GM23338 (cell line): Measurements from ENCODE around the gene ITPR2. TPM values are rescaled to one million over a fixed set of nuclear protein-coding genes. Genes with fewer than 3 reads are reported as not detected.
A peak's percentile ranks its signal among the peaks of the same experiment; 100 is the strongest.

Experiments
- ATAC-seq: fragments of 200-7000 bp; cut with Tn5 transposase; 3 replicates; pipeline ENCODE4 v1.9.1; 2020
- DNase-seq: peaks from one replicate; pipeline ENCODE4 v3.0.0-alpha.2; 2015; ENCODE audit warnings: low spot score
- H2AFZ ChIP-seq: fragments of 200-600 bp; sonication (generic); 2 replicates; pipeline ENCODE4 v1.8.0; 2016; ENCODE audit warnings: antibody characterized with exemption, mild to moderate bottlenecking, moderate library complexity
- H3F3A ChIP-seq: fragments of 200-600 bp; sonication (generic); replicated peaks from 2 replicates; pipeline ENCODE4 v1.8.0; 2017; ENCODE audit warnings: antibody characterized with exemption, mixed run types, low read depth
- H3K27ac ChIP-seq: fragments of 200-600 bp; sonication (generic); 2 replicates; pipeline ENCODE4 v1.6.1; 2016; ENCODE audit warnings: low read depth
- H3K27me3 ChIP-seq: fragments of 200-600 bp; sonication (generic); 2 replicates; pipeline ENCODE4 v1.8.0; 2016; ENCODE audit warnings: mild to moderate bottlenecking, mixed run types, moderate library complexity; ENCODE audit not compliant: insufficient read depth
- H3K36me3 ChIP-seq: fragments of 200-600 bp; sonication (generic); 2 replicates; pipeline ENCODE4 v1.8.0; 2016; ENCODE audit warnings: mild to moderate bottlenecking; ENCODE audit not compliant: insufficient read depth
- H3K4me1 ChIP-seq: fragments of 200-600 bp; sonication (generic); 2 replicates; pipeline ENCODE4 v1.8.0; 2016; ENCODE audit warnings: mild to moderate bottlenecking, moderate library complexity; ENCODE audit not compliant: insufficient read depth
- H3K4me2 ChIP-seq: fragments of 200-600 bp; sonication (generic); 2 replicates; pipeline ENCODE4 v1.7.1; 2017; ENCODE audit warnings: mixed run types
- H3K4me3 ChIP-seq: fragments of 200-600 bp; sonication (generic); 2 replicates; pipeline ENCODE4 v1.6.1; 2016; ENCODE audit warnings: mixed run types
- H3K79me2 ChIP-seq: fragments of 200-600 bp; sonication (generic); replicated peaks from 2 replicates; pipeline ENCODE4 v1.8.0; 2017; ENCODE audit warnings: mild to moderate bottlenecking; ENCODE audit not compliant: insufficient read depth
- H3K9me2 ChIP-seq: fragments of 200-600 bp; sonication (generic); 2 replicates; pipeline ENCODE4 v1.8.0; 2017; ENCODE audit not compliant: insufficient read depth
- H4K20me1 ChIP-seq: fragments of 200-600 bp; sonication (generic); replicated peaks from 2 replicates; pipeline ENCODE4 v1.8.0; 2017; ENCODE audit warnings: mild to moderate bottlenecking; ENCODE audit not compliant: insufficient read depth
- H3K27ac Mint-ChIP-seq: 2 replicates; pipeline ENCODE4 v1.8.0; 2020; ENCODE audit warnings: inconsistent platforms, mild to moderate bottlenecking, moderate library complexity, mixed read lengths
- H3K27me3 Mint-ChIP-seq: 3 replicates; pipeline ENCODE4 v1.8.0; 2022; ENCODE audit warnings: low read depth, mild to moderate bottlenecking, moderate library complexity, mixed read lengths, inconsistent platforms; ENCODE audit not compliant: insufficient read depth, poor library complexity
- H3K36me3 Mint-ChIP-seq: 3 replicates; pipeline ENCODE4 v1.8.0; 2021; ENCODE audit warnings: low read depth, mild to moderate bottlenecking, inconsistent platforms, moderate library complexity, mixed read lengths
- H3K4me1 Mint-ChIP-seq: 3 replicates; pipeline ENCODE4 v1.8.0; 2020; ENCODE audit warnings: mild to moderate bottlenecking, inconsistent platforms, mixed read lengths
- H3K4me3 Mint-ChIP-seq: 3 replicates; pipeline ENCODE4 v1.8.0; 2021; ENCODE audit warnings: moderate library complexity, mild to moderate bottlenecking, inconsistent platforms, mixed read lengths
- H3K9me3 Mint-ChIP-seq: 3 replicates; pipeline ENCODE4 v1.8.0; 2020; ENCODE audit warnings: moderate library complexity, mild to moderate bottlenecking, inconsistent platforms, mixed read lengths
- CREB1 ChIP-seq: fragments of 250-450 bp; sonication (Bioruptor Pico); IDR thresholded peaks from 2 replicates; pipeline ENCODE4 v1.5.0; 2020; ENCODE audit warnings: low read depth, mild to moderate bottlenecking, moderate library complexity
- EZH2 ChIP-seq: fragments of 200-600 bp; sonication (generic); IDR thresholded peaks from one replicate; pipeline ENCODE4 v1.8.0; 2017; ENCODE audit warnings: antibody characterized with exemption, mild to moderate bottlenecking, low read depth; ENCODE audit not compliant: unreplicated experiment
- EZH2phosphoT487 ChIP-seq: fragments of 200-600 bp; sonication (generic); IDR thresholded peaks from one replicate; pipeline ENCODE4 v1.8.1; 2018; ENCODE audit warnings: antibody characterized with exemption; ENCODE audit not compliant: unreplicated experiment
- JUNB ChIP-seq: IDR thresholded peaks from one replicate; pipeline ENCODE4 v1.6.1; 2016; ENCODE audit warnings: antibody characterized with exemption; ENCODE audit not compliant: unreplicated experiment
- NANOG ChIP-seq: IDR thresholded peaks from 2 replicates; pipeline ENCODE4 v1.6.1; 2016; ENCODE audit warnings: antibody characterized with exemption, borderline replicate concordance
- POLR2AphosphoS5 ChIP-seq: IDR thresholded peaks from 2 replicates; pipeline ENCODE4 v1.6.1; 2016; ENCODE audit warnings: antibody characterized with exemption, low read depth
- STAT1 ChIP-seq: IDR thresholded peaks from one replicate; pipeline ENCODE4 v1.6.1; 2016; ENCODE audit warnings: antibody characterized with exemption; ENCODE audit not compliant: unreplicated experiment
- ZNF114 ChIP-seq: fragments of 250-450 bp; sonication (Bioruptor Pico); IDR thresholded peaks from 2 replicates; pipeline ENCODE4 v1.5.0; 2020; ENCODE audit warnings: mild to moderate bottlenecking, moderate library complexity
- ZNF331 ChIP-seq: fragments of 250-450 bp; sonication (Bioruptor Pico); IDR thresholded peaks from 2 replicates; pipeline ENCODE4 v1.5.0; 2020; ENCODE audit warnings: low read depth, mild to moderate bottlenecking, moderate library complexity
- polyA plus RNA-seq: library from polyadenylated mRNA; unstranded; fragments of >200 nt; fragmentation: Nextera tagmentation; extraction: Ambion mirVana; gene quantifications from 2 replicates; pipeline ENCODE4 v1.2.1, GENCODE V29; 2016
- total RNA-seq: library from RNA; depleted of rRNA; stranded (reverse); fragments of >200 nt; shearing (Covaris generic); gene quantifications from 2 replicates; pipeline ENCODE4 v1.2.3, GENCODE V29; 2014
- TF ChIP-seq, protein P1 (sequence below): IDR thresholded peaks from one replicate; pipeline ENCODE4 v1.6.1; 2018; ENCODE audit warnings: antibody characterized with exemption; ENCODE audit not compliant: unreplicated experiment
- TF ChIP-seq, protein P2 (sequence below): fragments of 250-450 bp; sonication (Bioruptor Pico); IDR thresholded peaks from 2 replicates; pipeline ENCODE4 v1.5.0; 2020; ENCODE audit warnings: mild to moderate bottlenecking, moderate library complexity
- TF ChIP-seq, protein P3 (sequence below): IDR thresholded peaks from 2 replicates; pipeline ENCODE4 v1.6.1; 2016; ENCODE audit warnings: antibody characterized with exemption
- TF ChIP-seq, protein P4 (sequence below), 2 experiments: fragments of 200-600 bp in 1 of 2; sonication (generic) in 1 of 2; conservative IDR thresholded peaks; 2 replicates each; pipeline versions ENCODE4 v1.5.1 to v1.6.1; 2016 to 2017; ENCODE audit warnings: antibody characterized with exemption in 2 of 2, low read depth in 2 of 2, mild to moderate bottlenecking in 2 of 2, moderate library complexity in 1 of 2

Gene ITPR2
- total and polyA plus RNA-seq, 2 experiments from 2014 or later: 44.5 to 65.2 TPM

DNA sequence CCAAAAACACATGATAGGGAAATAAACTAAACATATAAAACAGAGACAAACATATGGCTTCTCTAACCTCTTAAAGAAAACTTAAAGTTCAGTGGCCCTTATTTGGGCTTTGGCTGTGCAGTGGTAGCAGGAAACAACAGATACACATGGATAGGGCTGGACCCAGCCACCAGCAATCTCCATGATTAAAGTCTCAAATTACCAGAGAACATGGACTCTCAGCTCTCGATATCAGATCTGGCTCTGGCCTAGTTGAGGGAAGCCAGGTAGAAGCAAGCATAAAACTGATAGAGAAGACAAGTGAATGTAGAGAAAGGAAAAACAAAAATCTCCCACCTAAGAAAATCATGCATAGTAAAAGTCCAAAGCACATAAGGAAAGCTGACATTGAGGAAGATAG, 164.8 kb downstream of the ITPR2 start:
- Histone ChIP-seq H3K4me1 (peaks cover 36% of the 10 kb centered on the region), H3K27me3 (no peaks in the 10 kb centered on the region), H3K9me2 (no peaks in the 10 kb centered on the region), H2AFZ (no peak overlapping the region), H3K4me2 (0 out of 2 replicates have a peak overlapping the region, but pooled peaks have one; percentile 34), H4K20me1 (no peaks in the 10 kb centered on the region), H3K79me2 (no peaks in the 10 kb centered on the region; the same call in 1 of the 2 replicates), H3K36me3 (peaks cover 22% of the 10 kb centered on the region), H3K27ac (peak overlapping the region; percentile 80), H3K4me3 (no peak overlapping the region), H3F3A (no peaks in the 10 kb centered on the region)
- DNase-seq (no peak), ATAC-seq (no peak)
- no peak overlapping the region for H3K4me3 Mint-ChIP-seq
- peak overlapping the region; percentile 6 for H3K27ac Mint-ChIP-seq
- H3K4me1 Mint-ChIP-seq: peaks cover 39% of the 10 kb centered on the region
- H3K9me3 Mint-ChIP-seq: peaks cover 24% of the 10 kb centered on the region
- H3K36me3 Mint-ChIP-seq: peaks cover 57% of the 10 kb centered on the region
- TF ChIP-seq EZH2 (no peak), EZH2phosphoT487 (no peak), NANOG (no peak), STAT1 (no peak), ZNF331 (CRISPR knock-in tag) (no peak), ZNF114 (no peak), JUNB (no peak), POLR2AphosphoS5 (no peak), CREB1 (CRISPR knock-in tag) (no peak)
- TF ChIP-seq, protein P1, sequence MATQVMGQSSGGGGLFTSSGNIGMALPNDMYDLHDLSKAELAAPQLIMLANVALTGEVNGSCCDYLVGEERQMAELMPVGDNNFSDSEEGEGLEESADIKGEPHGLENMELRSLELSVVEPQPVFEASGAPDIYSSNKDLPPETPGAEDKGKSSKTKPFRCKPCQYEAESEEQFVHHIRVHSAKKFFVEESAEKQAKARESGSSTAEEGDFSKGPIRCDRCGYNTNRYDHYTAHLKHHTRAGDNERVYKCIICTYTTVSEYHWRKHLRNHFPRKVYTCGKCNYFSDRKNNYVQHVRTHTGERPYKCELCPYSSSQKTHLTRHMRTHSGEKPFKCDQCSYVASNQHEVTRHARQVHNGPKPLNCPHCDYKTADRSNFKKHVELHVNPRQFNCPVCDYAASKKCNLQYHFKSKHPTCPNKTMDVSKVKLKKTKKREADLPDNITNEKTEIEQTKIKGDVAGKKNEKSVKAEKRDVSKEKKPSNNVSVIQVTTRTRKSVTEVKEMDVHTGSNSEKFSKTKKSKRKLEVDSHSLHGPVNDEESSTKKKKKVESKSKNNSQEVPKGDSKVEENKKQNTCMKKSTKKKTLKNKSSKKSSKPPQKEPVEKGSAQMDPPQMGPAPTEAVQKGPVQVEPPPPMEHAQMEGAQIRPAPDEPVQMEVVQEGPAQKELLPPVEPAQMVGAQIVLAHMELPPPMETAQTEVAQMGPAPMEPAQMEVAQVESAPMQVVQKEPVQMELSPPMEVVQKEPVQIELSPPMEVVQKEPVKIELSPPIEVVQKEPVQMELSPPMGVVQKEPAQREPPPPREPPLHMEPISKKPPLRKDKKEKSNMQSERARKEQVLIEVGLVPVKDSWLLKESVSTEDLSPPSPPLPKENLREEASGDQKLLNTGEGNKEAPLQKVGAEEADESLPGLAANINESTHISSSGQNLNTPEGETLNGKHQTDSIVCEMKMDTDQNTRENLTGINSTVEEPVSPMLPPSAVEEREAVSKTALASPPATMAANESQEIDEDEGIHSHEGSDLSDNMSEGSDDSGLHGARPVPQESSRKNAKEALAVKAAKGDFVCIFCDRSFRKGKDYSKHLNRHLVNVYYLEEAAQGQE: no peak
- TF ChIP-seq, protein P2, sequence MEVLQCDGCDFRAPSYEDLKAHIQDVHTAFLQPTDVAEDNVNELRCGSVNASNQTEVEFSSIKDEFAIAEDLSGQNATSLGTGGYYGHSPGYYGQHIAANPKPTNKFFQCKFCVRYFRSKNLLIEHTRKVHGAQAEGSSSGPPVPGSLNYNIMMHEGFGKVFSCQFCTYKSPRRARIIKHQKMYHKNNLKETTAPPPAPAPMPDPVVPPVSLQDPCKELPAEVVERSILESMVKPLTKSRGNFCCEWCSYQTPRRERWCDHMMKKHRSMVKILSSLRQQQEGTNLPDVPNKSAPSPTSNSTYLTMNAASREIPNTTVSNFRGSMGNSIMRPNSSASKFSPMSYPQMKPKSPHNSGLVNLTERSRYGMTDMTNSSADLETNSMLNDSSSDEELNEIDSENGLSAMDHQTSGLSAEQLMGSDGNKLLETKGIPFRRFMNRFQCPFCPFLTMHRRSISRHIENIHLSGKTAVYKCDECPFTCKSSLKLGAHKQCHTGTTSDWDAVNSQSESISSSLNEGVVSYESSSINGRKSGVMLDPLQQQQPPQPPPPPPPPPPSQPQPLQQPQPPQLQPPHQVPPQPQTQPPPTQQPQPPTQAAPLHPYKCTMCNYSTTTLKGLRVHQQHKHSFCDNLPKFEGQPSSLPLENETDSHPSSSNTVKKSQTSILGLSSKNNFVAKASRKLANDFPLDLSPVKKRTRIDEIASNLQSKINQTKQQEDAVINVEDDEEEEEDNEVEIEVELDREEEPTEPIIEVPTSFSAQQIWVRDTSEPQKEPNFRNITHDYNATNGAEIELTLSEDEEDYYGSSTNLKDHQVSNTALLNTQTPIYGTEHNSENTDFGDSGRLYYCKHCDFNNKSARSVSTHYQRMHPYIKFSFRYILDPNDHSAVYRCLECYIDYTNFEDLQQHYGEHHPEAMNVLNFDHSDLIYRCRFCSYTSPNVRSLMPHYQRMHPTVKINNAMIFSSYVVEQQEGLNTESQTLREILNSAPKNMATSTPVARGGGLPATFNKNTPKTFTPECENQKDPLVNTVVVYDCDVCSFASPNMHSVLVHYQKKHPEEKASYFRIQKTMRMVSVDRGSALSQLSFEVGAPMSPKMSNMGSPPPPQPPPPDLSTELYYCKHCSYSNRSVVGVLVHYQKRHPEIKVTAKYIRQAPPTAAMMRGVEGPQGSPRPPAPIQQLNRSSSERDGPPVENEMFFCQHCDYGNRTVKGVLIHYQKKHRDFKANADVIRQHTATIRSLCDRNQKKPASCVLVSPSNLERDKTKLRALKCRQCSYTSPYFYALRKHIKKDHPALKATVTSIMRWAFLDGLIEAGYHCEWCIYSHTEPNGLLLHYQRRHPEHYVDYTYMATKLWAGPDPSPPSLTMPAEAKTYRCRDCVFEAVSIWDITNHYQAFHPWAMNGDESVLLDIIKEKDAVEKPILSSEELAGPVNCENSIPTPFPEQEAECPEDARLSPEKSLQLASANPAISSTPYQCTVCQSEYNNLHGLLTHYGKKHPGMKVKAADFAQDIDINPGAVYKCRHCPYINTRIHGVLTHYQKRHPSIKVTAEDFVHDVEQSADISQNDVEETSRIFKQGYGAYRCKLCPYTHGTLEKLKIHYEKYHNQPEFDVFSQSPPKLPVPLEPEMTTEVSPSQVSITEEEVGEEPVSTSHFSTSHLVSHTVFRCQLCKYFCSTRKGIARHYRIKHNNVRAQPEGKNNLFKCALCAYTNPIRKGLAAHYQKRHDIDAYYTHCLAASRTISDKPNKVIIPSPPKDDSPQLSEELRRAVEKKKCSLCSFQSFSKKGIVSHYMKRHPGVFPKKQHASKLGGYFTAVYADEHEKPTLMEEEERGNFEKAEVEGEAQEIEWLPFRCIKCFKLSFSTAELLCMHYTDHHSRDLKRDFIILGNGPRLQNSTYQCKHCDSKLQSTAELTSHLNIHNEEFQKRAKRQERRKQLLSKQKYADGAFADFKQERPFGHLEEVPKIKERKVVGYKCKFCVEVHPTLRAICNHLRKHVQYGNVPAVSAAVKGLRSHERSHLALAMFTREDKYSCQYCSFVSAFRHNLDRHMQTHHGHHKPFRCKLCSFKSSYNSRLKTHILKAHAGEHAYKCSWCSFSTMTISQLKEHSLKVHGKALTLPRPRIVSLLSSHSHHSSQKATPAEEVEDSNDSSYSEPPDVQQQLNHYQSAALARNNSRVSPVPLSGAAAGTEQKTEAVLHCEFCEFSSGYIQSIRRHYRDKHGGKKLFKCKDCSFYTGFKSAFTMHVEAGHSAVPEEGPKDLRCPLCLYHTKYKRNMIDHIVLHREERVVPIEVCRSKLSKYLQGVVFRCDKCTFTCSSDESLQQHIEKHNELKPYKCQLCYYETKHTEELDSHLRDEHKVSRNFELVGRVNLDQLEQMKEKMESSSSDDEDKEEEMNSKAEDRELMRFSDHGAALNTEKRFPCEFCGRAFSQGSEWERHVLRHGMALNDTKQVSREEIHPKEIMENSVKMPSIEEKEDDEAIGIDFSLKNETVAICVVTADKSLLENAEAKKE: no peak
- TF ChIP-seq, protein P3, sequence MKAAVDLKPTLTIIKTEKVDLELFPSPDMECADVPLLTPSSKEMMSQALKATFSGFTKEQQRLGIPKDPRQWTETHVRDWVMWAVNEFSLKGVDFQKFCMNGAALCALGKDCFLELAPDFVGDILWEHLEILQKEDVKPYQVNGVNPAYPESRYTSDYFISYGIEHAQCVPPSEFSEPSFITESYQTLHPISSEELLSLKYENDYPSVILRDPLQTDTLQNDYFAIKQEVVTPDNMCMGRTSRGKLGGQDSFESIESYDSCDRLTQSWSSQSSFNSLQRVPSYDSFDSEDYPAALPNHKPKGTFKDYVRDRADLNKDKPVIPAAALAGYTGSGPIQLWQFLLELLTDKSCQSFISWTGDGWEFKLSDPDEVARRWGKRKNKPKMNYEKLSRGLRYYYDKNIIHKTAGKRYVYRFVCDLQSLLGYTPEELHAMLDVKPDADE: no peak
- TF ChIP-seq, protein P4, sequence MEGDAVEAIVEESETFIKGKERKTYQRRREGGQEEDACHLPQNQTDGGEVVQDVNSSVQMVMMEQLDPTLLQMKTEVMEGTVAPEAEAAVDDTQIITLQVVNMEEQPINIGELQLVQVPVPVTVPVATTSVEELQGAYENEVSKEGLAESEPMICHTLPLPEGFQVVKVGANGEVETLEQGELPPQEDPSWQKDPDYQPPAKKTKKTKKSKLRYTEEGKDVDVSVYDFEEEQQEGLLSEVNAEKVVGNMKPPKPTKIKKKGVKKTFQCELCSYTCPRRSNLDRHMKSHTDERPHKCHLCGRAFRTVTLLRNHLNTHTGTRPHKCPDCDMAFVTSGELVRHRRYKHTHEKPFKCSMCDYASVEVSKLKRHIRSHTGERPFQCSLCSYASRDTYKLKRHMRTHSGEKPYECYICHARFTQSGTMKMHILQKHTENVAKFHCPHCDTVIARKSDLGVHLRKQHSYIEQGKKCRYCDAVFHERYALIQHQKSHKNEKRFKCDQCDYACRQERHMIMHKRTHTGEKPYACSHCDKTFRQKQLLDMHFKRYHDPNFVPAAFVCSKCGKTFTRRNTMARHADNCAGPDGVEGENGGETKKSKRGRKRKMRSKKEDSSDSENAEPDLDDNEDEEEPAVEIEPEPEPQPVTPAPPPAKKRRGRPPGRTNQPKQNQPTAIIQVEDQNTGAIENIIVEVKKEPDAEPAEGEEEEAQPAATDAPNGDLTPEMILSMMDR (conservative IDR thresholded peaks at IDR 0.05; ENCODE audit: low read depth in 2 of 2): no peak
- H3K27me3 Mint-ChIP-seq: peaks cover 1% of the 10 kb centered on the region
